HFF-Myc (cell line): Measurements from ENCODE around the gene SYT6.
"Not testable (repeated sequence)": the region's sequence is repeated elsewhere in the genome, so short reads cannot be mapped to it uniquely, and the experiment has no call there.

Experiments
- DNase-seq: peaks from one replicate; pipeline ENCODE4 v3.0.0-alpha.2; 2011; ENCODE audit warnings: low read depth; ENCODE audit errors: extremely low read depth
- H3K4me3 ChIP-seq: replicated peaks from 2 replicates; pipeline ENCODE4 v1.5.1; 2011; ENCODE audit warnings: low read depth, mild to moderate bottlenecking, control low read depth, low read length
- CTCF ChIP-seq: IDR thresholded peaks from 2 replicates; pipeline ENCODE4 v1.5.1; 2012; ENCODE audit warnings: mild to moderate bottlenecking, low read depth, low read length, control low read depth; ENCODE audit errors: missing control alignments

The SYT6 gene

DNA sequence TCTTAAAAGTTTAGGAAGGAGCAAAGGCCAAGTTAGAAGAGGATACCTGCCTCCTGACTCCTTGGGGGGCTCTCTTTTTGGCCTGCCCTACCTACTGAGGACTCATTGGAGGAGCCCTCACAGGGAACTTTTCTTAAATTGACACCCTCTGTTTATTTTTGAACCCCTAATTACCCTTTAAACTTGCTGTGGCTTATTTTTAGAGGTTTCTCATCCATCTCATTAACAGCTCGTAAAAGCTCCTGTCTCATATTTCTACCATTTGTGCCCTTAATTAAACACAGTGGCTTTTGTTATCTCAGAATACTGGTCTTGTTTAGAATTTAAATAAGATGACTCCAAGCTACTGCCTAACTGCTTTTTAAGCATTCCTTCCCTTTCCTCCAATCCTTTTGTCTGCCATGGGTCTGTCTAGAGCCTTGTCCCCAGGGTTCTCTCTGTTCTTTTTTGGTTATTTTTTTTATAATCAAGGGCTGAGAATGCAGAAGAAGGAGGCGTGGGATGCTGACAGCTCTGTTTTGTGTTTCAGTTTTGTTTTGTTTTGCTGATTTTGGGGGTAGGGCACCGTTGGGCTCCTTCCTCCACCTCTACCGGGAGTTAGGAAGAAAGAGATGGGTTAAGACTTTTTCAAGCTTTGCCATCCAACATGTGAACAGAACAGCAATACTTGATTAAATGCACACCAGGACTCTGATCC lies 78.0 kb downstream of the SYT6 start:
- no peak for DNase-seq
- H3K4me3 ChIP-seq: no peak overlapping the region
- no peak for TF ChIP-seq CTCF

- TF ChIP-seq CTCF: no peak
- no peak for DNase-seq
- no peak overlapping the region for H3K4me3 ChIP-seq
Measured at GRCh38 chr1:114075105-114075504, 78.6 kb downstream of the SYT6 start.

GRCh38 chr1:114072246-114072645 lies 81.4 kb downstream of the SYT6 start:
- DNase-seq: no peak
- no peak for TF ChIP-seq CTCF
- no peak overlapping the region for H3K4me3 ChIP-seq

DNA sequence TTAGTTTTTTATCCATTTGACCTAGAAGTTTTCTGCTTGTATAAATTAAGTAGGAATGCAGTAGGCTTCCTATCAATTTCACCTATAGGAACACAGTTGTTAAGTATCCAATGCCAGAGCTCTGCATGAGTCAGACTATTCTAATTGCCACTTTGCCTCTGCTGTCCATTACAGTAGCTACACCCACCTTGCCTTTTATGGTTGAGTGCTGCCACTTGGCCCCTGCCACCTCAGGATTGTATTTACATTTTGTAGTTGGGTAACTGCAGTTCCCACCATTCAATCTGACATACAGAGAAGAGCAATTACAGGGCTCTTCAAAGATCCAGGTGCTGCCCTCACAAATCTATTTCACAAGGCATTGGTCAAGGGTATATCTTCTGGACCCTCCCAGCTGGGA lies 83.9 kb downstream of the SYT6 start:
- H3K4me3 ChIP-seq, DNase-seq: not testable (repeated sequence)

GRCh38 chr1:114068684-114069083 lies 85.0 kb downstream of the SYT6 start:
- not testable (repeated sequence) for DNase-seq, H3K4me3 ChIP-seq

- not testable (repeated sequence) for DNase-seq
Measured at GRCh38 chr1:114065671-114066070, 88.0 kb downstream of the SYT6 start.

GRCh38 chr1:114063544-114063943 lies 90.1 kb downstream of the SYT6 start:
- DNase-seq: no peak
- H3K4me3 ChIP-seq: no peak overlapping the region
- no peak for TF ChIP-seq CTCF

More at GRCh38 chr1:114065671-114066070, 88.0 kb downstream of the SYT6 start:
- H3K4me3 ChIP-seq: not testable (repeated sequence)

DNA sequence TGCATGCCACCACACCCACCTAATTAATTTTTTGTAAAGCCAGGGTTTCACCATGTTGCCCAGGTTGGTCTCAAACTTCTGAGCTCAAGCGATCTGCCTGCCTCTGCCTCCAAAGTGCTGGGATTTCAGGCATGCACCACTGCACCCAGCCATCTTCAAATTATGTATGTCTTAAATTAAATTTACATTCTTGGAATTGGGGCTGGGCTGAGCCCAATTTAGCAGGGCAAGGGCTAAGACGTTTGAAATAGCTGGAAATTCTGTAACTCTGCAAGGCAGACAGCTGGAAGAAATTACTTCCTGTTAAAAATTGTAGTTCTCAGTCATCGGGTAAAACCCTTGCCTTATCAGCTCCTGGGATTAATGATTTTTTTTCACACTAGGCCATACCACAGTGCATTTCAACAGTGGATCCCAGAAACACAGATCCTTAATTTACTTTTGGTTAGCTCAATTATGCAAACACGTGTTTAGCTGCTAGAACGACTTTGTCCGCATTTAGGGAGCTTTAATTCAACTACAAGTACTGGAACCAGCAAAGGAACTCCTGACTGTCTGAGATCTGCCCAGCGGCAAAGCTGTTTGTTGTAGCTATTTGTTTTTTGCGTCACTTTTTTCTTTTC lies 91.1 kb downstream of the SYT6 start:
- DNase-seq: no peak
- no peak for TF ChIP-seq CTCF
- no peak overlapping the region for H3K4me3 ChIP-seq
